Activated CD8-positive, alpha-beta memory T cell treated with anti-CD3 and anti-CD28 coated beads for 4 hours (primary cell): ENCODE data around the gene CDH23.
"Not testable (repeated sequence)": the region's sequence is repeated elsewhere in the genome, so short reads cannot be mapped to it uniquely, and the experiment has no call there.

Source experiments
- DNase-seq, 2 donors: peaks; one replicate each; pipeline ENCODE4 v3.0.0-alpha.2; 2020; ENCODE audit warnings: low read depth in 2 of 2

Gene CDH23

GRCh38 chr10:71396711-71397295 lies at the start of gene CDH23:
Gene CDH23, plus strand, starts transcription at chr10:71396920. Its CDS starts 42,912 bp downstream, at chr10:71439832.
- DNase-seq: no peak

GRCh38 chr10:71347587-71348395 lies 48.9 kb upstream of the CDH23 start:
- no peak for DNase-seq

GRCh38 chr10:71348850-71349249 lies 47.9 kb upstream of the CDH23 start:
- DNase-seq: no peak

- no peak for DNase-seq
These were observed 47.3 kb upstream of the CDH23 start for GRCh38 chr10:71349406-71349805.

- no peak for DNase-seq
These were observed 45.6 kb upstream of the CDH23 start for GRCh38 chr10:71351087-71351486.

GRCh38 chr10:71351628-71352319 lies 44.9 kb upstream of the CDH23 start:
- DNase-seq: no peak

GRCh38 chr10:71353639-71354038 lies 43.1 kb upstream of the CDH23 start:
- no peak for DNase-seq

- DNase-seq: no peak
These were observed 41.9 kb upstream of the CDH23 start for GRCh38 chr10:71354776-71355175.

- DNase-seq: no peak
These were observed 40.8 kb upstream of the CDH23 start for GRCh38 chr10:71355886-71356285.

GRCh38 chr10:71357792-71358265 lies 38.9 kb upstream of the CDH23 start:
- no peak for DNase-seq

GRCh38 chr10:71358277-71358676 lies 38.4 kb upstream of the CDH23 start:
- DNase-seq: no peak

GRCh38 chr10:71358906-71359305 lies 37.8 kb upstream of the CDH23 start:
- not testable (repeated sequence) for DNase-seq

- DNase-seq: no peak
These were observed 37.2 kb upstream of the CDH23 start for GRCh38 chr10:71359364-71360046.

- no peak for DNase-seq
These were observed 36.0 kb upstream of the CDH23 start for GRCh38 chr10:71360735-71361134.

GRCh38 chr10:71361581-71361980 lies 35.1 kb upstream of the CDH23 start:
- DNase-seq: no peak

- no peak for DNase-seq
These were observed 34.6 kb upstream of the CDH23 start for GRCh38 chr10:71362141-71362540.

GRCh38 chr10:71363936-71364335 lies 32.8 kb upstream of the CDH23 start:
- no peak for DNase-seq

GRCh38 chr10:71365366-71365765 lies 31.4 kb upstream of the CDH23 start:
- no peak for DNase-seq

GRCh38 chr10:71366690-71367089 lies 30.0 kb upstream of the CDH23 start:
- DNase-seq: no peak

GRCh38 chr10:71367271-71367670 lies 29.4 kb upstream of the CDH23 start:
- DNase-seq: no peak

- no peak for DNase-seq
These were observed 28.5 kb upstream of the CDH23 start for GRCh38 chr10:71368176-71368575.

GRCh38 chr10:71368643-71369042 lies 28.1 kb upstream of the CDH23 start:
- no peak for DNase-seq
